GM20431 (cell line): ENCODE data around the gene CAPRIN2.

ENCODE experiments used
- in situ Hi-C: fragments of 300-500 bp; cut with MseI, MboI; formaldehyde crosslinking; loops from one replicate; pipeline ENCODE4 v1.15.0; 2020; ENCODE audit warnings: low sequenced_read_pairs; ENCODE audit not compliant: unreplicated experiment

The CAPRIN2 gene, protein sequence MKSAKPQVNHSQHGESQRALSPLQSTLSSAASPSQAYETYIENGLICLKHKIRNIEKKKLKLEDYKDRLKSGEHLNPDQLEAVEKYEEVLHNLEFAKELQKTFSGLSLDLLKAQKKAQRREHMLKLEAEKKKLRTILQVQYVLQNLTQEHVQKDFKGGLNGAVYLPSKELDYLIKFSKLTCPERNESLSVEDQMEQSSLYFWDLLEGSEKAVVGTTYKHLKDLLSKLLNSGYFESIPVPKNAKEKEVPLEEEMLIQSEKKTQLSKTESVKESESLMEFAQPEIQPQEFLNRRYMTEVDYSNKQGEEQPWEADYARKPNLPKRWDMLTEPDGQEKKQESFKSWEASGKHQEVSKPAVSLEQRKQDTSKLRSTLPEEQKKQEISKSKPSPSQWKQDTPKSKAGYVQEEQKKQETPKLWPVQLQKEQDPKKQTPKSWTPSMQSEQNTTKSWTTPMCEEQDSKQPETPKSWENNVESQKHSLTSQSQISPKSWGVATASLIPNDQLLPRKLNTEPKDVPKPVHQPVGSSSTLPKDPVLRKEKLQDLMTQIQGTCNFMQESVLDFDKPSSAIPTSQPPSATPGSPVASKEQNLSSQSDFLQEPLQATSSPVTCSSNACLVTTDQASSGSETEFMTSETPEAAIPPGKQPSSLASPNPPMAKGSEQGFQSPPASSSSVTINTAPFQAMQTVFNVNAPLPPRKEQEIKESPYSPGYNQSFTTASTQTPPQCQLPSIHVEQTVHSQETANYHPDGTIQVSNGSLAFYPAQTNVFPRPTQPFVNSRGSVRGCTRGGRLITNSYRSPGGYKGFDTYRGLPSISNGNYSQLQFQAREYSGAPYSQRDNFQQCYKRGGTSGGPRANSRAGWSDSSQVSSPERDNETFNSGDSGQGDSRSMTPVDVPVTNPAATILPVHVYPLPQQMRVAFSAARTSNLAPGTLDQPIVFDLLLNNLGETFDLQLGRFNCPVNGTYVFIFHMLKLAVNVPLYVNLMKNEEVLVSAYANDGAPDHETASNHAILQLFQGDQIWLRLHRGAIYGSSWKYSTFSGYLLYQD

GRCh38 chr12:30754750-30755394, at the start of gene CAPRIN2:
TSS of gene CAPRIN2 (minus strand) at chr12:30754951. CDS start at chr12:30753520, 1,431 bp downstream.
- in situ Hi-C loops = no loop called here

- in situ Hi-C loops = no loop called here
Measured at GRCh38 chr12:30797689-30798088, 42.9 kb upstream of the CAPRIN2 start.

- in situ Hi-C loops = no loop called here
Measured at GRCh38 chr12:30796891-30797371, 42.2 kb upstream of the CAPRIN2 start.

DNA sequence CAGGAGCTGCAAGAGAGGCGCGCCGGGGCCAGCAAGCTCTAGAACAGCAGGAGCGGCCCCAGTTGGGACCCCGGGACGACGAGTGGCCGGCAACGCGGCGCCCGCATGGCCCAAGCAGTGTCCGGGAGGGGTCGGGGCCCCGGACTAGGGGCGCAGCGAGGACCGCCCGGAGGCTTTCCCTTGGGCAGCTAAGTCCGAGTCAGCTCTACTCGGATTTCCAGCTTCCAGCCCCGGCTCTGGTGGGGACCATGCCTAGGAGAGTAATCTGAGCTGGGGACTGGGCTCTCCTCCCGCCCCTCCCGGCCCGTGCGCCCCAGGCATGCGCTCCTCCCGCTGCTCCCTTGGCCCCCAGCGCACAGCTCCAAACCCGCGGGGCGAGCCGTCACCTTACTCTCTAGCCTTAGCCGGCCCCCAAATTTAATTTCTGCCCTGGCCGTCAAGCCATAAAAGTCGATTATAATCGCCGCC, 41.6 kb upstream of the CAPRIN2 start:
- in situ Hi-C loops = no loop called here

- in situ Hi-C loops = no loop called here
Measured at GRCh38 chr12:30795410-30796312, 40.9 kb upstream of the CAPRIN2 start.

- in situ Hi-C loops = no loop called here
Measured at GRCh38 chr12:30794591-30795409, 40.0 kb upstream of the CAPRIN2 start.

DNA sequence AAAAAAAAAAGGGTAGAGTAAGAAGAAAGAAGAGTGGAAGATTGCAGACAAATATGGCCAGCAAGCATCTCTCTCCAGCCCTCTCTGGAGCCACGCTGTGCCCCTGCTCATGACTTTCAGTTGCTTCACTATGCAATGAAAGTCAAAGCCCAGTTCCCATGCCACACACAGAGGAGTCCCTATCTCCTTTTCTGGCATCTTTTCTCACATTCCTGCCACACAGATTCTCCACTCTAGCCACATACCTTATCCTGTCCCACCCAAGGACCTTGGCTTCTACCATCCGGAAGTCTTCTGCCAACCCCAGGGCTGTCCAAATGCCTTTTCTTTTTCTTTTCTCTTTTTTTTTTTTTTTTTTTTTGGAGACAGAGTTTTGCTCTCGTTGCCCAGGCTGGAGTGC, 39.3 kb upstream of the CAPRIN2 start:
- in situ Hi-C loops = no loop called here

GRCh38 chr12:30792648-30793499, 38.1 kb upstream of the CAPRIN2 start:
- in situ Hi-C loops = no loop called here

DNA sequence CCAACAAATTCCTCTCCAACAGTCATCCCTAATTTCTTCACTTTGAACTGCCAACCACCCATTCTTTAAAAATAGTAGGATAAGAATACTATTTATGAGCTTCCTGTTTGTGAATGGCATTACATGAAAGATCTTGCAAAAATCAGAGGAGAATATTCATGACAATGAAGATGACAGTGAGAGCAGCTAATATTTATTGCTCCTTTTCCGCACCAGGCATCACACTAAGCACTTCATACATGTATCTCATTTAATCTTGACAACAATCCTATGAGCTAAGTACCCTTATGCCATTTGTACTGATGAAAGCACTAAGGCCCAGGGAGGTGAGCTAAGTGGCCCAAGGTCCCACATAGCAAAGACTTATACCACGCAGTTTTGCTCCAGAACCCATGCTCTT, 37.3 kb upstream of the CAPRIN2 start:
- in situ Hi-C loops = no loop called here

DNA sequence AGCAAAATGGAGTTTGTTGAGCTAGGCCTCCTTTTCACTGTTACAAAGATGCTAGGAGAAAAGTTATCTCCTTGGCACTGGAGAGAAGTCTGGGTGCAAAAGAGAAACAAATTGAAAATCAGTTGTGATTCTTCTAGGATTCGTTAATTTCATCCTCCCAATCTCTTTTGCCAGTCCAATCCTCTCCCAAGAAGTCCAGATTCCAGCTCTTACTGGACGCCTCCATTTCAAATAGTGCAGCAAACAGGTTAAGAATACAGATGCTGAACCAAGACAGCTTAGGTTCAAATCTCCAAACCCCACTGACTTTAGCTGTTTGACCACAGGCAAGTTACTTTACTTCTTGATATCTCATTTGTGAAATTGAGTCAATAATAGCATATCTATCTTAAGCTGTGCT, 34.0 kb upstream of the CAPRIN2 start:
- in situ Hi-C loops = no loop called here

DNA sequence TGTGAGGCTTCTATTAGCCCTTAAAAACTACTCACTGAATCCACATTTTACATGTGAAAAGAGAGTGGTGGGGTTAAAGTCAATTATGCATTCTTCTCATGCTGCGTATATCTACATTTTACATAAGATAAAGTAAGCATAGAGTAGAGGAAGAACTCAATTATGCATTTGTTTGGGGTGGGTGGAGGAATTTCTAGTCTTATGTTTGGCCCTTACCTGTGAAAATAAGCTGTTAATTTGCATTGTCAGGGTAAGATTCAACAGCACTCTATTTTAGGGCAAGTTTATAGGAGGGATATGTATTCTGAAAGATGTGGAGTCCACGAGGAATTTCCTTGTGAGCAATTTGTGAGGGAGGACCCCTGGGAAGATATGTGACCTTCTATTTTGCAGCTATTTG, 30.9 kb upstream of the CAPRIN2 start:
- in situ Hi-C loops = no loop called here

- in situ Hi-C loops = no loop called here
Measured at GRCh38 chr12:30784508-30784907, 29.8 kb upstream of the CAPRIN2 start.

GRCh38 chr12:30783946-30784345, 29.2 kb upstream of the CAPRIN2 start:
- in situ Hi-C loops = no loop called here

DNA sequence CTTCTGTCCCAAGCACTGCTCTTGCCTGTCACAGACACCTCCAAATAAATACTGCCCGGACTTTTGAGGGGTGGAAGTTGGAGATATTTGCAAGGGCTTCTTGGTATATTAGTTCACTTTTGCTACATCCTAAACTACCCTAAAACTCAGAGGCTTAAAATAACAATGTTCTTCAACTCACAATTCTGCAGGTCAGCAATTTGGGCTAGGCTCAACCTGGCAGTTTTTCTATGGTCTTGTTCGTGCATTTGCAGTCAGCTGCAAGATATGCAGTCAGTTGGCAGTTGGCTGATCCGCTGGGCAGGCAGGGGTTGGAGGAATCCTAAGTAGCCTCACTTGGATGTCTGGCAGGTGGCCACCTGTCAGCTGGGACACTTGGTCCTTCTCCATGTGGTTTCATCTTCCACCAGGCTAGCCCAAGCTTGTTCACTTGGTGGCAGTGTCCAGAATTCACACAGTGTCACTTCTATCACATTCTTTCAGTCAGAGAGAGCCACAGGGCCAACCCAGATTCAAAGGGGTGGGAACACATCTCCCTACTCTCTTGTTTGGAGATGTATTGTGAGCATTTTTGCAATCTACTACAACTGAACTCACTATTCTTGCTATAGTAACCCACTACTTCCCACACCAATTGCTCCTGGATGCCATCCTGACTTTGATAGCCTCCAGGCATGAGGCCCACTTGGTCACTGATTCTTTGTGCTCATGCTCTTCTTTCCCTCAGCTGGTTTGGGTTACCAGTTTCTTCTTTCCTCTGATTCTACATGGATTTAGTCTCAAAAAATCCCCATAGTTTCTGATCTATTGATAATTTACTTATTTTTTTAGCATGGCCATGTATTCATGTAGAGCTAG, 27.8 kb upstream of the CAPRIN2 start:
- in situ Hi-C loops = no loop called here

- in situ Hi-C loops = no loop called here
Measured at GRCh38 chr12:30779578-30779977, 24.8 kb upstream of the CAPRIN2 start.

DNA sequence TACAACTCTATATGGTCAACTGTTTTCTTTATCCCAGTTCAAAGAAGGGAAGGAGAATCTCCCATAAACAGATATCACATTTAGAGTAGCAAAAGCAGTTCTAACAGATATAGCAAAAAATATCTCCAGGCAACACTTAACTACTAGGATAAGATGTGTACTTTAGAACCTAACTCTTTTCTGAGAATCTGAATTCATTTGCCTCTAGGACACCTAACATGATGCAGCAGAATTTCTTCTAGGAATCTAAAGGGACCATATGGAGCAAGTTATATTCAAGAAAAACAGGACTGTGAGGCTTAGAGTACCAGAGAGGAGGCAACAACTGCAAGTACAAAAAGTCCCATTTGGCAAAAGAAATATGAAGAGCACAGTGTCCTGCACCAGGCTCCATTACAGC, 24.4 kb upstream of the CAPRIN2 start:
- in situ Hi-C loops = no loop called here

DNA sequence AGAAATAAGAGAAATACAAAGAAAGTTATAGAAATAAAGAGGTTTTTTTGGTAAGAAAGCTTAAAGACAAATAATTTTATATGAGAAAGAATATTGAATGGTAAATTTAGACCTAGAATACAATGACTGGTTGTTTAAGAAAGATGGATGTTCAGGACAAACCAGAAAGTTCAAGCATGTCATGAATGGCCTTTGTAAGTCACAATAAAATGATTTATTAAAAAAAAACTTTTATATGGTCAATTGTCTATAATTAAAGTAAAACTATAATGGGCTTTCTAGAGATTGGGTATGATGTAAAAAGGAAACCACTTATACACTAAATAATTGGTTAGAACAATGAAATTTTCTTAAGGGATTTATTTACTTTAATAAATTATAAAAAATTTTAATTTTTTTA, 19.8 kb upstream of the CAPRIN2 start:
- in situ Hi-C loops = no loop called here
